Coronary artery (tissue), 2 donors: ENCODE measurements around the gene GPR42.
"Not testable (repeated sequence)": the region's sequence is repeated elsewhere in the genome, so short reads cannot be mapped to it uniquely, and the experiment has no call there.

Experiments
- DNase-seq: peaks from one replicate; pipeline ENCODE4 v3.0.0-alpha.2; 2017; ENCODE audit warnings: low spot score
- H3K27ac ChIP-seq, 2 donors: fragments of 200-600 bp; sonication (generic); one replicate each; pipeline ENCODE4 v1.5.1; 2016 to 2019
- H3K4me3 ChIP-seq: fragments of 200-600 bp; sonication (generic); 2 replicates; pipeline ENCODE4 v1.5.1; 2016; ENCODE audit warnings: mild to moderate bottlenecking, moderate library complexity
- CTCF ChIP-seq: fragments of 200-600 bp; sonication (generic); IDR thresholded peaks from one replicate; pipeline ENCODE4 v1.5.1; 2019; ENCODE audit warnings: antibody characterized with exemption

Gene GPR42

GRCh38 chr19:35398570-35398969, 27.7 kb downstream of the GPR42 start:
- no peak overlapping the region for H3K27ac ChIP-seq
- no peak for TF ChIP-seq CTCF
- DNase-seq, result no peak

DNA sequence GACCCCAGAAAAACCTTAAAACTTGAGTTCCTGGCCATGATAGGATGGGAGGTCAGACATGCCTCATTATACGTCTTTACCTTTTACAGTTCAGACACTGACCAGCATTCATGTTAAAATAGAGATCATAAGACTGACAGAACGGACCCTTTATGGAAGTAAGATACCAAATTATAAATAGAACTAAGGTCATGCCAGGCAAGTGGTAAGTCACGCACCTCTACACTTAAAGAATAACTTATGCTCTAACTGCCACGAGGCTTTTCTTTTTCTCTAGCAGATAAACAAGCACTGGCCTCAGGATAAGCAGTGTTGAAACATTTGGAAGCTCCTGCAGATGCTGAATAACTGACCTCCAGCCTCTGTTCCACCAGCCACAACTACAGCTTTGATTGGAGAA, 28.4 kb downstream of the GPR42 start:
- H3K4me3 ChIP-seq, result no peak overlapping the region
- DNase-seq, result no peak
- no peak overlapping the region for H3K27ac ChIP-seq
- TF ChIP-seq CTCF, result no peak

More at GRCh38 chr19:35398570-35398969, 27.7 kb downstream of the GPR42 start:
- no peak overlapping the region for H3K4me3 ChIP-seq

DNA sequence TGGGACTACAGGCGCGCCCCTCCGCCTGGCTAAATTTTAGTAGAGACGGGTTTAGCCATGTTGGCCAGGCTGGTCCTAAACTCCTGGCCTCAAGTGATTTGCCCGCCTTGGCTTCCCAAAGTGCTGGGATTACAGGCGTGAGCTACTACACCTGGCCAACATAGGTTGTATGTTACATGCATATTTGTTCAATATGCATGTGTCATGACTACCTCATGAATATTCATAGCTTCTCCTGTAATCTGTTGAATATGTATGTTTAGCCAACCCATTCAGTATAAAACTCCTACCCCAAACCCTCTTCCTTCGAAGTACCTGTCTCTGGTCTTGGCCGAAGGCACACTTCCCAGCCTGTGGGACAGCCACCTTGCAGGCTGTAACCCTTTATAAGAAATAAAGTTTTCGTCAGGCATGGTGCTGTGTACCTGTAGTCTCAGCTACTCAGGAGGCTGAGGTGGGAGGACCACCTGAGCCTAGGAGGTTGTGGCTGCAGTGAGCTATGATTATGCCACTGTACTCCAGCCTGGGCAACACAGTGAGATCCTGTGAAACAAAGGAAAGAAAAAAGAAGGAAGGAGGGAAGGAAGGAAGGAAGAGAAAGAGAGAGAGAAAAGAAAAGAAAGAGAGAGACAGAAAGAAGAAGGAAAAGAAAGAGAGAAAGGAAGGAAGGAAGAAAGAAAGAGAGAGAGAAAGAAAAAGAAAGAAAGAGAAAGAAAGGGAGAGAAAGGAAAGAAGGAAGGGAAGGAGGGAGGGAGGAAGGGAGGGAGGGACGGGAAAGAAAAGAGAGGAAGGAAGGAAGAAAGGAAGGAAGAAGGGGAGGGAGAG, 29.3 kb downstream of the GPR42 start:
- H3K4me3 ChIP-seq, result no peak overlapping the region
- TF ChIP-seq CTCF, result no peak
- DNase-seq, result no peak
- H3K27ac ChIP-seq, result no peak overlapping the region

- Histone ChIP-seq H3K27ac (no peak overlapping the region), H3K4me3 (no peak overlapping the region)
- DNase-seq, result no peak
- no peak for TF ChIP-seq CTCF
Observed at GRCh38 chr19:35400773-35401100, 29.9 kb downstream of the GPR42 start.

DNA sequence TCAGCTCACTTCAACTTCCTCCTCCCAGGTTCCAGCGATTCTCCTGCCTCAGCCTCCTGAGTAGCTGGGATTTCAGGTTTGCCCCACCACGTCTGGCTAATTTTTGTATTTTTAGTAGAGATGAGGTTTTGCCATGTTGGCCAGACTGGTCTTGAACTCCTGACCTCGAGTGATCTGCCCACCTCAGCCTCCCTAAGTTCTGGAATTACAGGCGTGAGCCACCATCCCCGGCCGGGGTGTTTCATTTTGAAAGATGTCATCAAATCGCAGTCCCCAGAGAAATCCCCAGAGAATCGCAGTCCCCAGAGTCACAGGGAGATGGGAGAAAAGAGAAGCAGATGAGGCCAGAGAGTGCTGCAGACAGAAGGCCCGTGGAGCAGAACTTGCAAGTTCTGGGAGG, 30.5 kb downstream of the GPR42 start:
- not testable (repeated sequence) for H3K4me3 ChIP-seq, H3K27ac ChIP-seq, DNase-seq

DNA sequence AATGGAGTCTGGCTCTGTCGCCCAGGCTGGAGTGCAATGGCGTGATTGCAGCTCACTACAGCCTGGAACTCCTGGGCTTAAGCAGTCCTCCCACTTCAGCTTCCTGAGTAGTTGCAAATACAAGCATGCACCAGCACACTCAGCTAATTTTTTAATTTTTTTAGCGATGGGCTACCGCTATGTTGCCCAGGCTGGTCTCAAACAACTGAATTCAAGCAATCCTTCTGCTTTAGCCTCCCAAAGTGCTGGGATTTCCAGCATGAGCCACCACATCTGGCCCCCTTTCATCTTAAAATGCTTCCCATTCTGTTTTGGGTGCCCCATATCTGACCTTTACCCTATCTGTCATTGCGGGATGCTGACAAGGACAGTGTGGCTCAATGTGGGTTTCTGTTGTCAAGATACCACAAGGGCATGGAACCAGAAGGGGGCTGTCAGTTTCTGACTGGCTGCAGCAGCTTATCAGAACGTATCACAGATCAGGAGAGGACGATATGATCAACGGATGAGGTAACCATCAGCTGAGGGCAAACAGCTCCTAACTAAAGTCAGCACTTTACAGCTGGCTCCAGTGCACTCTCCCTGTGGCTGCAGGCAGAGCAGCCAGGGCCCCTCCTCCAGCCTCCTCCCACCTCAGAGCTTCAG, 32.4 kb downstream of the GPR42 start:
- no peak for TF ChIP-seq CTCF
- no peak for DNase-seq
- Histone ChIP-seq H3K27ac (no peak overlapping the region), H3K4me3 (no peak overlapping the region)

- no peak overlapping the region for H3K27ac ChIP-seq
Observed at GRCh38 chr19:35404879-35405622, 34.2 kb downstream of the GPR42 start.

More at GRCh38 chr19:35404879-35405622, 34.2 kb downstream of the GPR42 start:
- no peak for TF ChIP-seq CTCF
- no peak for DNase-seq
- no peak overlapping the region for H3K4me3 ChIP-seq
